Heart left ventricle (tissue), 16 donors: ENCODE results near the gene EHD4. TPM values are rescaled to one million over a fixed set of nuclear protein-coding genes. Genes with fewer than 3 reads are reported as not detected.

Source experiments
- ATAC-seq, 4 donors: fragments of 200-7000 bp; cut with Tn5 transposase; one replicate each; pipeline ENCODE4 v1.9.1; 2020 to 2022; ENCODE audit warnings: moderate library complexity in 4 of 4, mild to moderate bottlenecking in 3 of 4, moderate number of reproducible peaks in 1 of 4
- DNase-seq, 5 donors: peaks; one replicate each; pipeline ENCODE4 v3.0.0-alpha.2; 2020
- H3K27ac ChIP-seq, 12 donors: fragments of 200-600 bp; sonication (generic) in 4 of 12; one replicate each; pipeline versions ENCODE4 v1.5.0 to v1.8.0; 2016 to 2022; ENCODE audit warnings: mild to moderate bottlenecking in 2 of 12
- H3K27me3 ChIP-seq, 9 donors: fragments of 200-600 bp; sonication (generic) in 2 of 9; one replicate each; pipeline versions ENCODE4 v1.5.1 to v1.8.0; 2016 to 2022; ENCODE audit warnings: mild to moderate bottlenecking in 3 of 9
- H3K36me3 ChIP-seq, 9 donors: fragments of 200-600 bp; sonication (generic) in 2 of 9; one replicate each; pipeline versions ENCODE4 v1.5.0 to v1.8.0; 2018 to 2022; ENCODE audit warnings: mild to moderate bottlenecking in 2 of 9
- H3K4me1 ChIP-seq, 12 donors: fragments of 200-600 bp; sonication (generic) in 4 of 12; one replicate each; pipeline versions ENCODE4 v1.5.0 to v1.8.0; 2016 to 2022; ENCODE audit warnings: mild to moderate bottlenecking in 3 of 12
- H3K4me3 ChIP-seq, 12 donors: fragments of 200-600 bp; sonication (generic) in 4 of 12; one replicate each; pipeline versions ENCODE4 v1.5.0 to v1.8.0; 2017 to 2022; ENCODE audit warnings: mild to moderate bottlenecking in 9 of 12, moderate library complexity in 4 of 12
- H3K9me3 ChIP-seq, 12 donors: fragments of 200-600 bp; sonication (generic) in 4 of 12; one replicate each; pipeline versions ENCODE4 v1.5.0 to v1.8.0; 2016 to 2022; ENCODE audit warnings: mild to moderate bottlenecking in 1 of 12
- POLR2A ChIP-seq, 2 donors: fragments of 450-650 bp; IDR thresholded peaks; one replicate each; pipeline ENCODE4 v1.6.1; 2017; ENCODE audit warnings: antibody characterized with exemption in 2 of 2, mild to moderate bottlenecking in 2 of 2, moderate library complexity in 2 of 2
- WGBS, 4 donors: extraction: QIAGEN DNeasy Blood & Tissue Kit in 2 of 4; methylation state at CpG; one replicate each; pipeline versions ENCODE4 v1.1.5 to v1.1.7; 2013 to 2018; 5-methylcytosine and 5-hydroxymethylcytosine counted together
- intact Hi-C, 10 donors: fragments of 100-400 bp; cut with DNase I; formaldehyde crosslinking; loops; one replicate each; pipeline versions ENCODE4 v1.11.1 to v1.14.2; 2022
- polyA plus RNA-seq, 2 donors: library from polyadenylated mRNA; stranded (reverse); fragments of 200-250 nt; gene quantifications; one replicate each; pipeline ENCODE4 v1.2.3, GENCODE V29; 2013
- total RNA-seq, 9 donors: library from RNA; depleted of rRNA in 2 of 9; stranded (reverse); fragments of >200 nt in 2 of 9; fragmentation: NEBNext Ultra II Directional in 3 of 9; extraction: Animal tissue kit (Norgen Biotek cat#: 25700) in 3 of 9; gene quantifications; one replicate each; pipeline versions ENCODE4 v1.1.0 to v1.2.4, GENCODE V29; 2016 to 2023
- TF ChIP-seq, protein P1 (sequence below), 12 donors: fragments of 200-600 bp; sonication (generic) in 4 of 12; IDR thresholded peaks; one replicate each; pipeline versions ENCODE4 v1.5.0 to v1.8.0; 2018 to 2022; ENCODE audit warnings: antibody characterized with exemption in 12 of 12, mild to moderate bottlenecking in 5 of 12
- donor health status: ischemic (EF 13 %, LVEDD 7.1; RV severe dilation, severe dysfunction).
- donor health status: healthy with polysubstance abuse.
- donor health status: DM: no; HTN: yes; CAD: no.
- donor health status: DM: no; HTN: no; CAD: no.
- donor health status: ischemic (EF 25% LVEDD 6.9; RV normal size, moderate dysfunction).
- donor health status: ischemic (EF 25% LVEDD 5.7; RV mildly dilated, moderate dysfunction).
- donor health status: healthy.
- donor health status: DM: yes; HTN: yes; CAD: no.
- donor health status: ischemic (EF 35%, LVEDD 5.7; RV mildly dilated, moderate dysfunction).
- donor health status: nonischemic (EF 11% LVEDD 7.7; RV severe dilation, severe dysfunction).
- donor health status: DM: yes; HTN: yes; CAD: no.
- donor health status: PGD.
- donor health status: ischemic (EF 29% LVEDD 5.4; RV normal size, mild dysfunction).
- donor health status: nonischemic (EF 23%, LVEDD 6.1; RV moderate dilation, normal function).

EHD4 gene
- total and polyA plus RNA-seq, 11 donors = 25.6 to 70.8 (median 43.9) TPM

DNA sequence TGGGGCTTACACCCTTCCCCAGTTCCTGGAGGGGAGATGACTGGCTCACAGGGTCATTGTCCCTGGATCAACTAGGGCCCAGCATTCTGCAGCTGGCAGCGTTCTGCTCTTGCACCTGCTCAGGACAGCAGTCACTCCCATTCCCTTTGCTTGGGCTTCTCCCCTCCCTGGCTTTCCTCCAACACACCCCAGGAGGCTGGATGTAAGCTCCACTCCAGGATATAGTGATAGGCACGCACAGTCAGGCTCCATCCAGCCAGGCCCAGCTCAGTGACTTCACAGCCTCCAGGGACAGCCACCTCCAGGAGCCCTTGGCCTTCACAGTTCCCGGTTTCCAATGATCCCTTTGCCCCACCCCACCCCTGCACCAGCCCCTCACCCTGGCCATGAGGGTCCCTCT is 80.4 kb downstream of the EHD4 start:
- Histone ChIP-seq H3K27me3 (no peaks in the 10 kb centered on the region), H3K4me3 (no peak overlapping the region), H3K36me3 (peaks cover 0 to 7% (median under 1%) of the 10 kb centered on the region in 9 donors), H3K27ac (peak overlapping the region in 10 of 12 donors; percentile 58 to 96 (median 88)), H3K9me3 (no peaks in the 10 kb centered on the region), H3K4me1 (peaks cover 9 to 33% (median 25%) of the 10 kb centered on the region in 12 donors)
- DNase-seq (peak in 2 of 5 donors; percentile 39 to 46), ATAC-seq (no peak)
- 61 to 72% (median 68%) methylated on average over 3 of the region's 3 CpGs for WGBS, 4 donors
- intact Hi-C loops = loop anchor here in 6 of 10 donors (2.0 to 10.0 kb wide), 6 partner anchors 60 to 163 kb away; partner anchors contain the start of genes JMJD7 (in 3 of the 6) and MAPKBP1 (in 2 of the 6)
- no peak for TF ChIP-seq POLR2A (IDR thresholded peaks at IDR 0.05)
- TF ChIP-seq, protein P1, sequence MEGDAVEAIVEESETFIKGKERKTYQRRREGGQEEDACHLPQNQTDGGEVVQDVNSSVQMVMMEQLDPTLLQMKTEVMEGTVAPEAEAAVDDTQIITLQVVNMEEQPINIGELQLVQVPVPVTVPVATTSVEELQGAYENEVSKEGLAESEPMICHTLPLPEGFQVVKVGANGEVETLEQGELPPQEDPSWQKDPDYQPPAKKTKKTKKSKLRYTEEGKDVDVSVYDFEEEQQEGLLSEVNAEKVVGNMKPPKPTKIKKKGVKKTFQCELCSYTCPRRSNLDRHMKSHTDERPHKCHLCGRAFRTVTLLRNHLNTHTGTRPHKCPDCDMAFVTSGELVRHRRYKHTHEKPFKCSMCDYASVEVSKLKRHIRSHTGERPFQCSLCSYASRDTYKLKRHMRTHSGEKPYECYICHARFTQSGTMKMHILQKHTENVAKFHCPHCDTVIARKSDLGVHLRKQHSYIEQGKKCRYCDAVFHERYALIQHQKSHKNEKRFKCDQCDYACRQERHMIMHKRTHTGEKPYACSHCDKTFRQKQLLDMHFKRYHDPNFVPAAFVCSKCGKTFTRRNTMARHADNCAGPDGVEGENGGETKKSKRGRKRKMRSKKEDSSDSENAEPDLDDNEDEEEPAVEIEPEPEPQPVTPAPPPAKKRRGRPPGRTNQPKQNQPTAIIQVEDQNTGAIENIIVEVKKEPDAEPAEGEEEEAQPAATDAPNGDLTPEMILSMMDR (IDR thresholded peaks at IDR 0.05) = no peak

DNA sequence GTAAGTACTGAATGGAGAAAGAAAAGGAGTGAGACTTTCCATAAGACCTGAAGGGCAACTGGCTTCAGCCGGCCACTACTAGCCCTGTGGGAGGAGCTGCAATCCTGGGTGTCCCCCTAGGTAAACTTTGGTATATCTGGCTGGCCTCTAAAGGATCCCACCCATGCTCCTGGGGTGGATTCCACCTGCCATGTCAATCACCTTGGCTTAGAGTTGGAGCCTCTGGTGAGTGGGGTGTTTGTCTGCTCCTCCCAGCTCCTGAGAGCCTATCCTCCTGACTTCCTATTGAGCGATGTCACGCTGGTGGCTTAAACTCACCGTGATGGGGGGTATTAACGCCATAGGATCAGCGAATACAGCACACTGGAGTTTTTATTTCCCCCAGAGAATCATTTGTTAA is 81.1 kb downstream of the EHD4 start:
- no peak for ATAC-seq
- no peaks in the 10 kb centered on the region for H3K9me3 ChIP-seq
- no peaks in the 10 kb centered on the region for H3K27me3 ChIP-seq
- DNase-seq = no peak
- peak overlapping the region in 1 of 12 donors; percentile 64 for H3K27ac ChIP-seq
- intact Hi-C loops = loop anchor here in 6 of 10 donors (5.0 to 10.0 kb wide), 5 partner anchors 59 to 164 kb away; partner anchors contain the start of genes JMJD7 (in 2 of the 6) and MAPKBP1 (in 2 of the 6)
- no peak for TF ChIP-seq POLR2A (IDR thresholded peaks at IDR 0.05)
- TF ChIP-seq, protein P1 (IDR thresholded peaks at IDR 0.05) = no peak
- WGBS, 4 donors = 82 to 99% (median 94%) methylated on average over 6 of the region's 6 CpGs
- H3K4me1 ChIP-seq = peaks cover 9 to 33% (median 25%) of the 10 kb centered on the region in 12 donors
- H3K4me3 ChIP-seq = no peak overlapping the region
- H3K36me3 ChIP-seq = peaks cover 0 to 4% (median 0%) of the 10 kb centered on the region in 9 donors

DNA sequence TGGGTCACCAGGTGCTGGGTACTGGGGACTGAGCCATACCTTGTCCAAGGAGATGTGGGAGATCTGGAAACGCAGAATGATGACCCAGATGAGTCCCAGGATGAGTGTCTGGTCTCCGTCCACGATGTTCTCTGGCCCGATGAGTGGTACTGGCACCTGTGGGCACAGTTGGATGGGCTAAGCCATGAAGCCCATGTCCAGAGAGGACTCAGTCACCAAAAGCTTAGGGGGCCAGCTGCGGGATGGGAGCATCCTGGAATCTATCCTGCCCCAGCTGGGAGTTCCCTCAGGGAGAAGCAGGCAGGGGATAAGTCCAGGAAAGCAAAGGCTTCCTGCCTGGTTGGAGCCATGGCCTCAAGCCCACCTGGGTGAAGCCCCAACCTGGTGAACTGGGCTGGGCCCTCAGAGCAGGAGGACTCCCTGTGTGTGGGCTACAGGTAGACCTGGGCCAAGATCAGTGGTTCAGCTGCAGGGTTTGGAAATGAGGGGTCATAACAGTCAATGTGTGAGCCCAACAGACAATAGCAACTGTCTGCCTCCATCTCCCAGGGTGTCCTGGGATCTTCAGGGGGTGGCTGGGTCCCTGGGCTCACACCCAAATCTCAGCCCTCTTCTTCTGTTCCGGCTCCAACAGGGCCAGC is 82.2 kb downstream of the EHD4 start:
- H3K4me1 ChIP-seq = peaks cover 9 to 30% (median 20%) of the 10 kb centered on the region in 12 donors
- H3K36me3 ChIP-seq = no peaks in the 10 kb centered on the region
- no peak for ATAC-seq
- H3K9me3 ChIP-seq = no peaks in the 10 kb centered on the region
- H3K27ac ChIP-seq = no peak overlapping the region
- intact Hi-C loops = loop anchor here in 6 of 10 donors (5.0 to 10.0 kb wide), 5 partner anchors 58 to 165 kb away; partner anchors contain the start of genes JMJD7 (in 2 of the 6) and MAPKBP1 (in 2 of the 6)
- TF ChIP-seq POLR2A (IDR thresholded peaks at IDR 0.05) = no peak
- TF ChIP-seq, protein P1 (IDR thresholded peaks at IDR 0.05) = no peak
- no peaks in the 10 kb centered on the region for H3K27me3 ChIP-seq
- 93 to 95% (median 94%) methylated on average over 4 to 6 of the region's 6 CpGs for whole genome bisulfite sequencing, 4 donors
- no peak overlapping the region for H3K4me3 ChIP-seq
- DNase-seq = peak in 1 of 5 donors; percentile 12

DNA sequence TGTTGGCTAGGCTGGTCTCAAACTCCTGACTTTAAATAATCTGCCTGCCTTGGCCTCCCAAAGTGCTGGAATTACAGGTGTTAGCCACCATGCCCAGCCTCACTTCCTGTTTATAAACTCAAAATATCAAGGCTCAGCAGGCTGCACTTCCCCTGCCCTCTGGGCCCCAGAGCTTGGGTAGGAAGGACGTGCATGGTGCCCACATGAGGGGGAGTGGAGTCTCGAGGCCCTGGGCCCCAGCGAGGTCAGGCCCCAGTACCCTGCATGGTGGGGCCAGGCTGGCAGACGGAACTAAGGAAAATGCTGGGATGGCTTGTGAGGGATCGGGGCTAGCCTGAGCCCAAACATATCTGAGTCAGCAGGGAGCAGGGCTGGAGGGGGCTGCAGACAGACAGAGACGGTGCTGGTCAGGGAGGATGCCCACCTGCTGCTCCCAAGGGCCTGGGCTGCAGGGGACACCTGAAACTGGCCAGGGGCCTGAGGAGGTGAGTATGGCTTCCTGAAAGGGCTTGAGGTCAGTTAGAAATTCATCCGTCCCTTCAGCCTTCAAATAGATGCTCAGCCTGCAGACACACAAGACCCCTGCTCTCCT is 83.6 kb downstream of the EHD4 start:
- 82 to 89% (median 87%) methylated on average over 7 of the region's 7 CpGs for WGBS, 4 donors
- Histone ChIP-seq H3K27me3 (no peaks in the 10 kb centered on the region), H3K4me1 (peaks cover 0 to 16% (median 6%) of the 10 kb centered on the region in 12 donors), H3K36me3 (no peaks in the 10 kb centered on the region), H3K9me3 (no peaks in the 10 kb centered on the region), H3K4me3 (no peak overlapping the region), H3K27ac (no peak overlapping the region)
- no peak for TF ChIP-seq POLR2A (IDR thresholded peaks at IDR 0.05)
- TF ChIP-seq, protein P1 (IDR thresholded peaks at IDR 0.05) = no peak
- DNase-seq = peak in 1 of 5 donors; percentile 19
- intact Hi-C loops = no loop called here
- ATAC-seq = no peak
